ENCODE measurements around the gene DNM1L.

The DNM1L gene

DNA sequence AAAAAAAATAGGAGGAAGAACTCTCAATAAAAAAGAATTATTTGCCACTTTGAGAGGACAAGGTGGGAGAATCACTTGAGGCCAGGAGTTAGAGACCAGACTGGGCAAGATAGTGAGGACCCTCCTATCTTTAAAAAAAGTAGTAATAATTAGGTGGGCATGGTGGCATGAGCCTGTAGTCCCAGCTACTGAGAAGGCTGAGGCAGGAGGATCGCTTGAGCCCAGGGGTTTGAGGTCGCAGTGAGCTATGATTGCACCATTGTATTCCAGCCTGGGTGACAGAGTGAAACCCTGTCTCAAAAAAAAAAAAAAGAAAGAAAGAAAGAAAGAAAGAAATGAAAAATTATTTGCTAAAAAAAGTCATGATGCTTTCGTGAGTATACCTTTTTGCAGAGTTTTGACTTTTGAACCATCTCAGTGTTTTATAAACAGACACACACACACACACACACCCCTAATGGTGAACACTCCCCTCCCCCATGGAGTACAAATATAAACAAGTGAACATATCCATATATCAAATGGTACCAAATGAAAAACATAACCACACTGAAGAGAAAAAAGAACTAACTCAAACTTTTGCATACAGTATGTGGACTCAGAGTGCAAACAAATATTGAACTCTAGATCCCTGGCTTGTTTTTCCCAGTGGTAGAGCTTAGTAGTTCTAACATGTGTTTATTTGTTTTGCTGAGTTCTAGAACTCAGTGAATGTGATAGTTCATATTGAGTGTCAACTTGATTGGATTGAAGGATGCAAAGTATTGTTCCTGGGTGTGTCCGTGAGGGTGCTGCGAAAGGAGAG, 27.7 kb upstream of the DNM1L start:
- no peak for DNase-seq
- TF ChIP-seq, protein P1, sequence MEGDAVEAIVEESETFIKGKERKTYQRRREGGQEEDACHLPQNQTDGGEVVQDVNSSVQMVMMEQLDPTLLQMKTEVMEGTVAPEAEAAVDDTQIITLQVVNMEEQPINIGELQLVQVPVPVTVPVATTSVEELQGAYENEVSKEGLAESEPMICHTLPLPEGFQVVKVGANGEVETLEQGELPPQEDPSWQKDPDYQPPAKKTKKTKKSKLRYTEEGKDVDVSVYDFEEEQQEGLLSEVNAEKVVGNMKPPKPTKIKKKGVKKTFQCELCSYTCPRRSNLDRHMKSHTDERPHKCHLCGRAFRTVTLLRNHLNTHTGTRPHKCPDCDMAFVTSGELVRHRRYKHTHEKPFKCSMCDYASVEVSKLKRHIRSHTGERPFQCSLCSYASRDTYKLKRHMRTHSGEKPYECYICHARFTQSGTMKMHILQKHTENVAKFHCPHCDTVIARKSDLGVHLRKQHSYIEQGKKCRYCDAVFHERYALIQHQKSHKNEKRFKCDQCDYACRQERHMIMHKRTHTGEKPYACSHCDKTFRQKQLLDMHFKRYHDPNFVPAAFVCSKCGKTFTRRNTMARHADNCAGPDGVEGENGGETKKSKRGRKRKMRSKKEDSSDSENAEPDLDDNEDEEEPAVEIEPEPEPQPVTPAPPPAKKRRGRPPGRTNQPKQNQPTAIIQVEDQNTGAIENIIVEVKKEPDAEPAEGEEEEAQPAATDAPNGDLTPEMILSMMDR (IDR thresholded peaks at IDR 0.05; ENCODE audit: low read depth, low read length, missing control alignments), result no peak
- Histone ChIP-seq H3K4me3 (ENCODE audit: low read depth, low read length) (no peak overlapping the region), H3K36me3 (replicated peaks) (no peaks in the 10 kb centered on the region), H3K27me3 (replicated peaks) (no peaks in the 10 kb centered on the region), H3K27ac (no peak overlapping the region)
- in situ Hi-C loops (cut with HindIII; ENCODE audit: low pct_ligation_motif_present, low sequenced_read_pairs), result no loop called here

DNA sequence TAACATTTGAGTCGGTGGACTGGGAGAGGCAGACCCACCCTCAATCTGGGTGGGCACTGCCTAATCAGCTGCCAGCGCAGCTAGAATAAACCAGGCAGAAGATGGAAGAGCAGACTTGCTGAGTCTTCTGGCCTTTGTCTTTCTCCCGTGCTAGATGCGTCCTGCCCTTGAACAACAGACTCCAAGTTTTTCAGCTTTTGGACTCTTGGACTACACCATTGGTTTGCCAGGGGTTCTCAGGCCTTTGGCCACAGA, 27.2 kb upstream of the DNM1L start:
- DNase-seq, result no peak
- no peak overlapping the region for H3K4me3 ChIP-seq (ENCODE audit: low read depth, low read length)
- H3K27ac ChIP-seq, result no peak overlapping the region

DNA sequence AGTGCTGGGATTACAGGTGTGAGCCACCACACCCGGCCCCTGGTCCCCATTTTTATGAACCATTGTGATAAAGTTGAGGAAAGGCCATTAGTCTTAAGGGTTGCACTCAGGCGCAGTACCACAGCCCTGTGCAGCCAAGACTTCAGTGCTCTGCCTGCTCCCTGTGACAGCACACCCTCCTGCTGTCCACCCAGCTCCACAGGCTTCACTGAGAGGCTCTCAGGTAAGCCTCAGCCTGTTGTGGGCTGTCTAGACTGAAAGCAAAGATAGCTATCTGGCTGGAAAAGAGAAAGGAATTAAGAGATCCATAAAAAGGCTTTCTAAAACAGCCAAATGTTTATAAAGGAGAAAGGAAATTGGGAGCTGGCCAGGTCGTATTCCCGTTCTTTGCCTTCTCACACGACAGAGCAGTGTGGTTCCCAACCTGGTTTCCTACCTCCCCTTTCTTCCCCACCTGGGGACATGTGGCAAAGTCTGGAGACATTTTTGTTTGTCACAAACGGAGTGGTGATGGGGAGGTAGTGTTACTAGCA, 19.1 kb upstream of the DNM1L start:
- Histone ChIP-seq H3K27me3 (replicated peaks) (no peaks in the 10 kb centered on the region), H3K36me3 (replicated peaks) (no peaks in the 10 kb centered on the region), H3K27ac (no peak overlapping the region), H3K4me3 (ENCODE audit: low read depth, low read length) (no peak overlapping the region)
- DNase-seq, result no peak
- in situ Hi-C loops (cut with HindIII; ENCODE audit: low pct_ligation_motif_present, low sequenced_read_pairs), result no loop called here
- TF ChIP-seq, protein P1 (IDR thresholded peaks at IDR 0.05; ENCODE audit: low read depth, low read length, missing control alignments), result no peak

More for the DNA sequence above, 27.2 kb upstream of the DNM1L start:
- Histone ChIP-seq H3K36me3 (replicated peaks) (no peaks in the 10 kb centered on the region), H3K27me3 (replicated peaks) (no peaks in the 10 kb centered on the region)
- in situ Hi-C loops (cut with HindIII; ENCODE audit: low pct_ligation_motif_present, low sequenced_read_pairs), result no loop called here
- TF ChIP-seq, protein P1 (IDR thresholded peaks at IDR 0.05; ENCODE audit: low read depth, low read length, missing control alignments), result no peak

DNA sequence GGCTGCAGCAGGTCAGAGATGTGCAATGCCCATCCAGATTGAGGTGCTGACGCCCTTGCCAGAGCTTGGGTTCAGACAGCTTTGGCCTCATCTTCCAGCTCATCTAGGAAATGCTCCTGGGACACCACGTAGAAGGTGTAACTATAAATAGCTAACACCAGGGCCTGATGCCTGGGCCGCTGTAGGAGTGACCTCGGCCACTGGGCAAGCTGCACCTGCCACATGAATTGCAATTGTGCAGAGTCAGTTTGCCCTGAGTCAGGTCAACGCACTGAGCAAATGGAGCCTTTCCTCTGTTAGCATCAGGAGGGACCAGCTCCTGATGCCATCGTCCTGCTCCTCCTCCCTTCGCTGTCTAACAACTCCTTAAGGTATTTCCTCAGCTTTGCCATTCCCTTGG, 17.4 kb upstream of the DNM1L start:
- H3K27ac ChIP-seq, result no peak overlapping the region
- H3K27me3 ChIP-seq (replicated peaks), result no peaks in the 10 kb centered on the region
- no peaks in the 10 kb centered on the region for H3K36me3 ChIP-seq (replicated peaks)
- H3K4me3 ChIP-seq (ENCODE audit: low read depth, low read length), result no peak overlapping the region
- in situ Hi-C loops (cut with HindIII; ENCODE audit: low pct_ligation_motif_present, low sequenced_read_pairs), result no loop called here
- no peak for DNase-seq
- TF ChIP-seq, protein P1 (IDR thresholded peaks at IDR 0.05; ENCODE audit: low read depth, low read length, missing control alignments), result no peak

DNA sequence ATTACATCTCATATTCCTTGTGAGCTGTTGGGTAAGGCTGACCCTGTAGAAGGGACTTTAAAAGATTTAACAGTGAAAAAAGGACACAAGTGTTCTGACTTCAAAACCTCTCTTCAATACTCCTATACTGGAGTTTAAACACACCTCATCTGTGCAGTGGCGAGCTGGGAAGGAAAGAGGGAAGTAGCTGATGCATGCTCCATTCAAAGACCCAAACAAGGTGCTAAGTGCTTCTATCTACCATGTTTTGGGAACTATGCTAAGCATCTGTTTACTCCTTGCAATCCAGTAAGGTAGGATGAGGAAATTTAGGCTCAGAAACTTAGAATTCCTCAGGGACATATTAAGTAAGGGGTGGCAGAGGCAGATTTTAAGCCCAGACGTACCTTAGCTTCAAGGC, 16.4 kb upstream of the DNM1L start:
- in situ Hi-C loops (cut with HindIII; ENCODE audit: low pct_ligation_motif_present, low sequenced_read_pairs), result no loop called here
- Histone ChIP-seq H3K36me3 (replicated peaks) (no peaks in the 10 kb centered on the region), H3K27ac (no peak overlapping the region)

More for the DNA sequence above, 16.4 kb upstream of the DNM1L start:
- DNase-seq, result no peak
- no peaks in the 10 kb centered on the region for H3K27me3 ChIP-seq (replicated peaks)
- TF ChIP-seq, protein P1 (IDR thresholded peaks at IDR 0.05; ENCODE audit: low read depth, low read length, missing control alignments), result no peak
- H3K4me3 ChIP-seq (ENCODE audit: low read depth, low read length), result no peak overlapping the region
